Stimulated activated CD4-positive, alpha-beta T cell treated with anti-CD3 and anti-CD28 coated beads, Interleukin-1b, Interleukin-23, amount 100 ng/mL, for 1 hour (primary cell): ENCODE data around the gene PGD.
"Not testable (repeated sequence)": the region's sequence is repeated elsewhere in the genome, so short reads cannot be mapped to it uniquely, and the experiment has no call there.

Experiments
- DNase-seq, 2 donors: peaks; one replicate each; pipeline ENCODE4 v3.0.0-alpha.2; 2020; ENCODE audit warnings: low read depth in 2 of 2

Gene PGD

DNA sequence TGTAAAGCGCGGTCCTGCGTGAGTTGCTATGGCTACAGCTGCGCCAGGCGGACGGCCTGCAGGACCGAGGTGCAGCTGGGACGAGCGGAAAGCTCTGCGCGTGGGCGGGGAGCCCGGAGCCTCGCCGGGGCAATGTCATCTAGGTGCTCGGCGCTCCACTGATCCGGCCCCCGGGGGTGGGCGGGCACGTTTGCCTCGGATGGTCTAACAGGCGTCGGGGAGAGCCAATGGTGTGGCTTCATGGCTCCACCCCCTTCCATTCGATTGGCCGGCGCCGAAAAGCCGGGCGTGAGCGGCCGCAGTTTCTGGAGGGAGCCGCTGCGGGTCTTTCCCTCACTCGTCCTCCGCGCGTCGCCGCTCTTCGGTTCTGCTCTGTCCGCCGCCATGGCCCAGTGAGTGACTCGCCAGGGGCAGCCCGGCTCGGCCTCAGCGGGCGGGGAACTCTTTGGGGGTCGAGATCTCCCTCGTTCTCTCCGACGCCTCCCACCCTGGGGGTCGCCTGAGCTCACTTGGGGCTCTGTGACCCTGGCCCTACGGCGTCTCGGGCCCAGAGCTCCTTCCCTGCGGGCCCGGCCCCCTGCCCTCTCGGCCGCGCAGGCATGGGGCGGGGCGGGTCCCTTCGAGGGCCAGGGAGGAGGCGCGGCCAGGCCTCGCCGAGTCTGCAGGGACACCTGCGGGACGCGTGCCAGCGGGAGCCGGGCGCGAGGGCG, at the start of gene PGD:
TSS of gene PGD (plus strand) at position 331 of the 710 bp plus-strand sequence. CDS start at position 385, 54 bp downstream.
- peak; percentile 92 to 94 for DNase-seq

- DNase-seq = no peak
Observed at GRCh38 chr1:10353282-10353681, 45.6 kb upstream of the PGD start.

DNA sequence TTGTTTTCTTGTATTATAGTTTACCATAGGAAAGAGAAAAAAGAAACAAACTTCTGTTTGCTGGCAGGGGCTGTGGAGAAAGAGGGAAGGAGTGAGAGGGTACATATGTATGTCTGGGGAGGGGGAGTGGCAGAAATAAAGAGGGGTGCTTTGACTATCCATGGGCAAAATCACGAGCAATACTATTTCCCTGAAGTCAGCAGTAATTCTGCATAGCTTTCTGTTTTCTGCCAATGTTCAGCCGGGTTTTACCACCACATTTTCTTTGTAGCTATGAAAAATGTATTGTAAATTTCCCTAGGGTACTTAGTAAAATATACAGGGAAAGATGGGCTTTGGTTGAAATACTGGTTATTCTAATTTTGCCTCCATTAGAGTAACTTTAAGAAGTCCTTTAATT, 45.2 kb upstream of the PGD start:
- no peak for DNase-seq

GRCh38 chr1:10360045-10360444, 38.8 kb upstream of the PGD start:
- DNase-seq = no peak

GRCh38 chr1:10361515-10361914, 37.3 kb upstream of the PGD start:
- DNase-seq = no peak

- DNase-seq = no peak
Observed at GRCh38 chr1:10368194-10368593, 30.7 kb upstream of the PGD start.

GRCh38 chr1:10374442-10374860, 24.4 kb upstream of the PGD start:
- DNase-seq = no peak

GRCh38 chr1:10377365-10378029, 21.4 kb upstream of the PGD start:
- not testable (repeated sequence) for DNase-seq

GRCh38 chr1:10378081-10378841, 20.6 kb upstream of the PGD start:
- no peak for DNase-seq

DNA sequence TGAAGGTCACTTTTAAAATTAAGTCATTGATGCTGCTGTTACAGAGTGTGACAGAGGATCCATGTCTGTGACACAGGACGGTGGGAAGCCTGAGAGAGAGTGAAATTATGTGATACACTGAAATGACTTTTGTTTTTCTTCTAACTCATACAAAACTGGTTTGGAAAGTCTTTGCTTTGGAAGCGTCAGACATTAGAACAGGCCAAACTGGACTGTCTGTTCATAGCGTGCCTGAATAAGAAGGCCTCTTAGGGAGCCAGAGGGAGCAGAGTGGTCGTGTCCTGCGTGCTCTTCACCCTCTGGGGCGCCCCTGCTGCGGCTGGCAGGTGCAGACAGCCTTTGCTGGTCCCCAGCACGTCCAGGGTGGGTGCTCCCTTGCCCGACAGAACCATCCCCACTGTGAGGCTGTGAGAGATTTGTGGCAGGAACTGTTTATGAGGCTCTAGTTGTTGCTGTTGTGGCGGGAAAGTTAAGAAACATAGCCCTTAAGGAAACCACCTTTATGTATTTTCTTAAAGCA, 19.7 kb upstream of the PGD start:
- DNase-seq = no peak

GRCh38 chr1:10379676-10380075, 19.2 kb upstream of the PGD start:
- DNase-seq = no peak

GRCh38 chr1:10380594-10381275, 18.1 kb upstream of the PGD start:
- DNase-seq = no peak

DNA sequence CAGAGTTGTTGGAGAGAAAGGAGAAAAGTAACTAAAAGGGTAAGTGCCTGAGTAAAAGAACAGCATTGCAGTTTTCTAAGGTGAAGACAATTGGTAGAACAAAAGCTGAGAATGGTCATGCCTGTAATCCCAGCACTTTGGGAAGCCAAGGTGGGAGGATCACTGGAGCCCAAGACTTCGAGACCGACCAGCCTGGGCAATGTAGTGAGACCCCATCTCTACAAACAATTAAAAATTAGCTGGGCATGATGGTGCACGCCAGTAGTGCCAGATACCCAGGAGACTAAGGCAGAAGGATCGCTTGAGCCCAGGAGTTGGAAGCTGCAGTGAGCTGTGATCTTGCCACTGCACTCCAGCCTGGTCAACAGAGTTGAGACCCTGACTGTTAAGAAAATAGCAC, 15.2 kb upstream of the PGD start:
- no peak for DNase-seq

GRCh38 chr1:10384219-10384618, 14.6 kb upstream of the PGD start:
- DNase-seq = no peak

DNA sequence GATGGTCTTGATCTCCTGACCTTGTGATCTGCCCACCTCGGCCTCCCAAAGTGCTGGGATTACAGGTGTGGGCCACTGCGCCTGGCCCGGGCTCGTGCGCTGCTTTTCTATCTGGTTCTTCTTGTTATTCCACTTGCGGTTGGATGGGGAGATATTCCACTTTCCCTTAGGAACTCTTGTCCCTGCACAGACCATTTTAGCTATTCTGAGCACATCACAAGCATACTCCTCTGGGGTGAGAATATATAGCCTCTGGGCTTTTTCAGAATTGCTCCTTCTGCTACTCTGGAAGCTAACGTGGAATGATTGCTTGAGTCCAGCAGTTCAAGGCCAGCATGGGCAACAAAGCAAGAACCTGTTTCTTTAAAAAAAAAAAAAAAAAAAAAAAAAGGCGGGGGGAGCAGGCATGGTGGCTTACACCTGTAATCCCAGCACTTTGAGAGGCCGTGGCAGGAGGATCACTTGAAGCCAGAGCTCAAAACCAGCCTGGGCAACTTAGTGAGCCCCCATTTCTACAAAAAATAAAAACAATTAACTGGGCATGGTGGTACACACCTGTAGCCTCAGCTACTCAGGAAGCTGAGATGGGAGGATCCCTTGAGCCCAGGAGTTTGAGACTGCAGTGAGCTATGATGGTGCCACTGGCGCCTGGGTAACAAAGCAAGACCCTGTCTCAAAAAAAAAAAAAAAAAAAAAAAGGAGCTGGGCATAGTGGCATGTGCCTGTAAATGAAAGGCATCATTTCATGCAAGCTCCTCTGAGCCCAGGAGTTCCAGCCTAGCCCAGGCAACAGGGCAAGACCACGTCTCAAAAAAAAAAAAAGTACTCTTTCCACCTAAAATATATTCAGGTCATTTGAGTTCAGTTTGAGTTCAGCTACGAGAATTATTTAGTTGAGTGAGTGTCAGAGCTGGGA, 11.8 kb upstream of the PGD start:
- DNase-seq = no peak

DNA sequence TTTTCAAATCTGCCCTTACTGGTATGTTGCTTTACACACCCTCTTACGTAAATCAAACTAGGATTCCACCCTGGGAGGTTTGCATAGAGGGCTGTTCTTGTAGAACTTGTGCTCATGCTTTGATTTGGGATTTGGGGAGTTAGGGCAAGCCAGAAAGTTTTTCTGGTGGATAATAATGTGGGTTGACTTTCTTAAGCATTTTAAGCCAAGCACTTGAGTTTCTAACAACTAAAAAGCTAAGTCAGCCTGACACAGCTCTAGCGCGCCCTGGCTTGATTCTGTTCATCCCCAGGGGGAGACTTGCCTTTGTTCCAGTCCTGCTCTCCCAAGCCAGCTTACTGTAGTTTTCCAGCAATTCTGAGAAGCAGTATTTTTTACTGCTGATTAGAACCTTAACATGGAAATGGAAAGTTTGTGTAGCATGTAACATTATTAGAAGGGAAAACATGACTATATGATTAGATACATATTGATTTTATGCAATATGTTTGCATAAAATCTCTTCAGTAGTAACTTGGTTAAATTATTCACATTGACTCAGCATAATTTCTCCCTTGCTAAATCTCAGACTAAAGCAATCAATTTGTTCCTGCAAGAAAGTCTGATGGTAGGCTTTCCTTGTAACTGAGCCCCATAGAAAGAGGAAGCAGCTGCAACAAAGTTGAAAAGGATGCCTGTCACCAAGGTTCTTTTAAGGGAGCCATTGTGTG, 11.0 kb upstream of the PGD start:
- no peak for DNase-seq

DNA sequence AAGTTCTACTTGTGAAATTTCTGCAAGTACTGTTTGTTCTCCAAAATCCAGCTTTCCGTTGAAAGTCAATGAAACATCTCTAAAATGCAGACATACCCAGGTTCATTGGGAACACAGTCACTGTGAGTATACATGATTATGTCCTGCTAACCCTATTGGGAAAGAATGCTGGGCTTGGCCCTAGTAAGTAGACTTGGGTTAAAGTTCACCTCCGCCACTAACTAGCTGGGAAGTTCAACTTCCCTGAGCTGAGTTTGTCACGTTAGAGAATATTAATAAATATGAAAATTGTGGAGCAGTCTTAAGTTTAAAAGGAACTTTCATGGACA, 10.5 kb upstream of the PGD start:
- DNase-seq = no peak

DNA sequence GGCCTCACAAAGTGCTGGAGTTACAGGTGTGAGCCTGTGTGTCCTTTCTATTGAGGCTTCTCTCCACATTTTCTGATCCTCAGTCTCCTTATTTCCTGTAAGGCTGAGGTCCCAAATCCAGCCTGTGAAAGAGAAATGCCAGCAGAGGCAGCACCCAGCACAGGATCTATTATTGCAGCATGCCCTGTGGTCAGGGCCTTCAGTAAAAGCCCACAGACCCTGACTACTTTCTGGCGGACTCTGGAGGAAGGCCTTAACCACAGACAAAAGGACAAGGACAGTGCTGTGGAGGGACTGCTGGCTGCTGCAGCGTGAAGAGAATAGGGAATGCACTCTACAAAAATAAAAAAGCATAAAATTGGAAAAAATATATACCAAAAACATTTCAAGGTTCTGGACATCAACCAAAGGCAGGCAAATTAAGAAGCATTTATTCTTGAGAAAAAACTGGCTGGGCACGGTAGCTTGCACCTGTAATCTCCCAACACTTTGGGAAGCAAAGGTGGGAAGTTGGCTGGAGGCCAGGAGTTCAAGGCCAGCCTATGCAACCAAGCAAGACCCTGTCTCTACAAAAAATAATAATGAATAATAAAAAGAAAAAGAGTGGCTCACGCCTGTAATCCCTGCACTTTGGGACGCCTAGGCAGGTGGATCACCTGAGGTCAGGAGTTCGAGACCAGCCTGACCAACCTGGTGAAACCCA, 9.4 kb upstream of the PGD start:
- DNase-seq = no peak

DNA sequence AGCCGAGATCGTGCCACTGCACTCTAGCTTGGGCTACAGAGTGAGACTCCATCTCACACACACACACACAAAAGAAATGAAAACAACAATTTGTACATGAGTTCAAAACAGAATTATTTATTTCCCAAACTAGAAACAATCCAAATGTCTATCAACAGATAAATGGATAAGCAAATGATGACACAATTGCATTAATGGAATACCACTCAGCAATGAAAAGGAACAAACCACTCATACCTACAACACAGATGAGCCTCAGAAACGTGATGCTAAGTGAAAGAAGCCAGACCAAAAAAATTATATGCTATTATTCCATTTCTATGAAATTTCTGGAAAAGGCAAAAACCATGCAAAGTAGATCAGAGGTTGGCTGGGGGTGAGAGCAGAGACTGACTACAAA, 2.0 kb upstream of the PGD start:
- DNase-seq = no peak

DNA sequence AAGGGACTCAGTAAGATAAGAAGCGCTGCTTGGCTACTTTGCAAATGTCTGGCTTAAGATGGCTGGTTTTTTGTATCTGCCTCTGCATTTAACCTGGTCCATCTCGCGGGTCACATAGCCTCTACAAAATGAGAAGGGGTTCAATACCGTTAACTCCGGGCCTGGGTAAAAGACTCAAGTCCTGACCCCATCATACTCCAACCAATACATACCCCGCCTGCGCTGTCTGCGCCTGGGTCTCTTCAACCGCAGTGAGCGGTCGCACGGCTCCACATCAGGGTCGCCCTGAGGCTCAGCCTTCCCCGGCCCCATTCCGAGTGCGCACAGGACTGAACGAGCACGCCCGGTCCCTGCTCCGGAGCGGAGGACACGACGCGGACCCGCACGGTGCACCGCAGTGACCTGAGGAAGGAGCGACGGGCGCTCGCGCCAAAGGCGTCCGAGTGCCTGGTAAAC, 558 bp upstream of the PGD start:
- peak in 1 of 2 donors; percentile 7 for DNase-seq
